NCI-H510A (cell line): ENCODE data around the gene ZNF79.

Experiments
- DNase-seq: peaks from one replicate; lab custom pipeline; 2025; lab: John Stamatoyannopoulos, UW

ZNF79 gene

GRCh38 chr9:127426756-127427155 lies 2.6 kb downstream of the ZNF79 start:
- DNase-seq, result no peak

- no peak for DNase-seq
These were observed 4.2 kb downstream of the ZNF79 start for GRCh38 chr9:127428348-127428747.

- DNase-seq, result no peak
These were observed 6.2 kb downstream of the ZNF79 start for GRCh38 chr9:127430415-127430814.

GRCh38 chr9:127437497-127438264 lies 13.5 kb downstream of the ZNF79 start:
- DNase-seq, result no peak

DNA sequence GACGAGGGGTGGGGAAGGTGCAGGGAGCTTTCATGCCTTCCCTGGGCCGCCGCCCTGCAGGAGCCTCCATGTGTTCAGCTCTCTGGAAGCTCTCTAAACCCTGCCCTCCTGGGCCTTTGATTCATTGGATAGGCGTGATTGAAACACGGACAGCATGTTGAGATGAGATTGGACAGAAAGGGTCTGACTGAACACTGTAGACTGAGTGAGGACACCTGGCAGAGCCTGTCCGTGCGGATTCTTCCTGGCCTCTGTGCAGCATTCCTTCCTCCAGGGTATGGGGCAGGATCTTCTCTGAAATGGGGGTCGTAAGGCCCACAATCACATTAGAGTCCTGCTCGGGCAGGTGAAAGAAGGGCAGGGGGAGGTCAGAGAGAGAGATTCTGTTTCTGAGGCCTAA lies 14.2 kb downstream of the ZNF79 start:
- no peak for DNase-seq

DNA sequence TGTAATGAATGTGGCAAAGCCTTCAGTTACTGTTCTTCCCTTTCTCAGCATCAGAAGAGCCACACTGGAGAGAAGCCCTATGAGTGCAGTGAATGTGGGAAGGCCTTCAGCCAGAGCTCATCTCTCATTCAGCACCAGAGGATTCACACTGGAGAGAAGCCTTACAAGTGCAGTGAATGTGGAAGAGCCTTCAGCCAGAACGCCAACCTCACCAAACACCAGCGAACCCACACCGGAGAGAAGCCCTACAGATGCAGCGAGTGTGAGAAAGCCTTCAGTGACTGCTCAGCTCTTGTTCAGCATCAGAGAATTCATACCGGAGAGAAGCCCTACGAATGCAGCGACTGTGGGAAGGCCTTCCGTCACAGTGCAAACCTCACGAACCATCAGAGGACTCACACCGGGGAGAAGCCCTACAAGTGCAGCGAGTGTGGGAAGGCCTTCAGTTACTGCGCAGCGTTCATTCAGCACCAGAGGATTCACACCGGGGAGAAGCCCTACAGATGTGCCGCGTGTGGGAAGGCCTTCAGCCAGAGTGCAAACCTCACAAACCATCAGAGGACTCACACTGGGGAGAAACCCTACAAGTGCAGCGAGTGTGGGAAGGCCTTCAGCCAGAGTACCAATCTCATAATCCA lies 20.2 kb downstream of the ZNF79 start:
- DNase-seq, result no peak

DNA sequence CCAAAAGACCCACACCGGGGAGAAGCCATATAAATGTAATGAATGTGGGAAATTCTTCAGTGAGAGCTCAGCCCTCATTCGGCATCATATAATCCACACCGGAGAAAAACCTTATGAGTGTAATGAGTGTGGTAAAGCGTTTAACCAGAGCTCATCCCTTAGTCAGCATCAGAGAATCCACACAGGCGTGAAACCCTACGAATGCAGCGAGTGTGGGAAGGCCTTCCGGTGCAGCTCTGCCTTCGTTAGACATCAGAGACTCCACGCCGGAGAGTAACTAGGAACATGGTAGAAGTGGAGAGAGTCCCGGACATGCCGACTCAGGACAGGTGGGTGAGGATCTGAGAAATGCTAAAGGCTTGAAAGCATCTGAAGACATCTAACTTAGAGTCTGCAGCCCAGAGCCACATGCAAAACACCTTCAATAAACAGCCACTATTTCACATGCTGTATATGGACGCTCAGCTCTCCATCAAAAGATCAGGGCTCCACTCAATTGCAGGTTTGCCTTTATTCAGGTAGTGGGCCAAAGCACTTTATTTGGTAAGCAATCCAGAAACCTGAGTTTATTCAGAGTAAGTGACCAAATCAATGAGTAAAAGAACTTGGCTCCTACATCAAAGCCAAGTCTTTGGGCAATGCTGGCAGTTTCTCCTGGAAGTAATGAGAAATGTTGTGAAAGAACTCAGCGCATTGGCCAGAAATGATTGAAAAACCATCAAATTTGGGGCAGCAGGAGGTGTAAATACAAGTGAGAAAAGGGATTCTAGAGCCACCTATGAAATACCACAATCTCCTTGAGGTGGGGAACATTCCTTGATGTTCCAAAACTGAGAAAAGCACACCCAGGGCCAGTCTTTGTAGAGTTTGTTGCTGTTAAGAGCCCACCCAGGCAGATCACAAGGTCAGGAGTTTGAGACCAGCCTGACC lies 21.0 kb downstream of the ZNF79 start:
- no peak for DNase-seq

DNA sequence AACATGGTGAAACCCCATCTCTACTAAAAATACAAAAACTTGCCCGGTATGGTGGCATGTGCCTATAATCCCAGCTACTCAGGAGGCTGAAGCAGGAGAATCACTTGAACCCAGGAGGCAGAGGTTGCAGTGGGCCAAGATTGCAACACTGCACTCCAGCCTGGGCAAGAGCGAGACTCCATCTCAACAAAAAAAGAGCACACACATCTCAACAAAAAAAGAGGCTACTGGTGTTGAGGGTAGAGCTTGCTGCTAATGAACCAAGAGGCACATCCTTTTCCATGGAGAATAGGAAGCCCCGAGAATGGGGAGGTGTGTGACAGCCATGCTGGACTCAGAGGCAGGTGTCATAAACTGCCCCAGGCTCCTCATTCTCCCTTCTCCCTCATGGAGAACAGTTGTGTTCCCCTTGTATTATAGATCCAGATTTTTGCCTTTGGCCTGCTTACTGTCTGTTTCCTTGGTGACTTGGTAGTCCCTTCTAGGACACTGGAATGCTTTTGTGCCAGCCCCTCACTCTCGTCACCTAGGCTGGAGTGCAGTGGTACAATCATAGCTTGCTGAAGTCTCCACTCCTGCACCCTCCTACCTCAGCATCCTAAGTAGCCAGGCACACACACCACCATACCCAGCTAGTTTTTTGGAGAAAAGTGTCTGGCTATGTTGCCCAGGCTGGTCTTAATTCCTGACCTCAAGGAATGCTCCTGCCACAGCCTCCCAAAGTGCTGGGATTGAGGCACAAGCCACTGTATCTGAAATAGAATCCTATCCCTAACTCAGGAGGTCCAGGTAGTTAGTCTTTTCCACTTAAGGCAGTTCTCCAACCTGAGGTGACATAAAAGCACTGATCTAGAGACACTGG lies 21.9 kb downstream of the ZNF79 start:
- no peak for DNase-seq

DNA sequence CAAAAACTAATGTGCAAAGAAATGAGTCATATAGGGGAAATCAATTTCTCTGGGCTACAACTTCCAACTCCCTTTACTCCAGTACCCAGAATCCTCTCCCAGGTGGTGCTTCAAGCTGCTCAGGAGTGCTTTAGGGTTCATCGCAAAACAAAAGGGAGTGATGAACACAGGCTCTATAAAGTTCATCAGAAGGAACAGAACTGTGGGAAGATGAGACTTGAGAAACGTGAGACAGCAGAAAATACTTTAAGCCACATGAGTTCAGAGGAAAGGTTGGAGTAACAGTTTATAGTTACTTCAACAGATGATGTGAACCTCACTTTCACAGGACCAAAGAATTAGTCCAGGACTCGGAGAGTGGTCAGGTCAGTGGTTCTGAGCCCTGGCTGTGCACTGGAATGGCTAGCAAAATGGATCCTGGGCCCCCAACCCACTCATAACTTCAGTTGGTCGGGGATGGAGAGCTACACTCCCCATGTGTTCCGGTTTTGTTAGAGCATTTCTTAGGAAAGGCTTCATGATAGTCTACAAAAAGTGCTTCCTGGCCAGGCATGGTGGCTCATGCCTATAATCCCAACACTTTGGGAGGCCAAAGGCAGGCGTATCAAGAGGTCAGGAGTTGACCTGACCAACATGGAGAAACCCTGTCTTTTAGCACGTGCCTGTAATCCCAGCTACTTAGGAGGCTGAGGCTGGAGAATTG lies 22.7 kb downstream of the ZNF79 start:
- DNase-seq, result no peak

DNA sequence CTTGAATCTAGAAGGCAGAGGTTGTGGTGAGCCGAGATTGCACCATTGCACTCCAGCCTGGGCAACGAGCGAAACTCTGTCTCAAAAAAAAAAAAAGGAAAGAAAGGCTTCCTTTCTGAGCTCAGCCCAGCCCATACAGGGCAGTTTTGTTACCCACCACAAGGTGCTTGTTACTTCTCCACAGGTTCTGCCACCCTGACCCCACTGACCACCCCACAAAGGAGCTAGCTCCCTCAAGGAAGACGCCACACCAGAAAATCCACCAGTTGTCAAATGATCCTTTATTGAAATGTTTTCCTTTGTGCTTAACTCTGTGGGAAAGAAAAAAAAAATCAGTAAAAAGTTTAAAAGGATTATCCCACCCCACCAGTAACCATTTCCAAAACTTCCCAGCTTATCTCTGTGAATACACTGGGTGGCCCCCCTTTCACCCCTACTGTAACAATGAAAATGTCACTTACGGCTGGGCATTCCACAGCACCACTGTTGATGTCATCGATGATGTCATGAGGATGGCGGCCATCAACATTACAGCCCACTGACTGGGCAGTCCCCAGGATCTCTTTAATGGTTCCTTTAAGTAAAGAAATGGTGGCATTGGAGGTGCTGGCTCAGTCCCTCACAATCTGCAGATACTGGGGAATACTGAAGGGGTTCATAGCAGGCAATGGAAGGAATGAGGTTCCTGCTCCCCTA lies 23.4 kb downstream of the ZNF79 start:
- no peak for DNase-seq

DNA sequence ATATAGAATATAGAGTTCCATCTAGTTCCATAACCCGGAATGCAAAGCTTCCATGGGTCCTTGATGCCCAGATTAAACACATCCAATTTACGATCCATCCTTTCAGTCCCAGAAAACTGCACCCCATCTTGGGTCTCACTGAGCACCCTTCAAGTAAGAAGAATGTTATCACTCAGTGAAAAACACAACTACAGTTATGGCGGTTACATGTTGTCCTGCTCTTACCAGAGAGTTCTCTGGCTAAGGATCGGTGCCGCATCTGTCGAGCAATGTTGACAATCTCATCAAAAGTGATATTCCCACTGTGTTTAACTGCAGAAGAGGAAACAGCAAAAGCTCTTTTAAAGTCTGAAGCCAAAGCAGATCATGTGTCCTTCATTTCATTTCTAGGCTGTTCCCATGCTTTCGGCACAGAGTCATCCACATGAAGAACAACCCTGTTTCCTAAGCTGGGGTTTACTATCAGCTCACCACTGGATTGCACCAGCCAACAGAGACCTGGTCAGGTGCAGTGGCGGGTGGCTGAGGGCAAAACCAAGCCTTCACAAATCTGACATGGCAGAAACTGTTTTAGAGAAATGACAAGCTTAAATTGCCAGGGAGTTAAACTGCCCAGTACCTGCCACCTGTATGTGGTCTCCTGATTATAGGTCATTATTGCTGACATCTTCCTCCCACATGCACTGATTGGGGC lies 24.1 kb downstream of the ZNF79 start:
- no peak for DNase-seq

DNA sequence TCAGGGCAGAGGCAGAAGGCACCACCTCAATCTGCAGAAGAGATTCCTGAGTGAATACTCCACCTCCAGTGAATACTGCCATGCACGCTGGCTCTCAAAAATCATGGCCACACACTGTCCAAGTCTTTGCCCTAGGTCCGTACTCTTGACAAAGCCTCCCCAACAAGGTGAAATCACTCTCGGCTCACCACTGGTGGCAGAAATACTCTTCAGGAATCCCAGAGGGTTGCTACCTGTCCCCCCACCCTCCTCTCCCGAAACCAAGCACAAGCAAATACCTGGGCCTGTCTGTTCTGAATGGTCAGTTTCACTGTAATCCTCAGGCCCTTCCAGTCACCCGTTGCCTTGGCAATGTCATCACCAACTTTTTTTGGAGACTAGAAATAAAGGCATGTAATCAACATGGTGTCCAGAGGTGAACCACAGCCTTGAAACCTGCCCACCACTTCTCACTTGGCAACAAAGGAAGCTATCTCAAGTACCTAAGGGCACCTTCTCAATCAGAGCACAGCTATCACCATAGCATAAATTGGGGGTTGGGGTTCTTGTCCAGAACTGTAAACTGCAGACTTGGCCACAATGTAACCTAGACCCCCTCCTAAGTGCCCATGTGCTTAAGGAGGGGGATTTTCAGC lies 25.3 kb downstream of the ZNF79 start:
- DNase-seq, result no peak

GRCh38 chr9:127450243-127450760 lies 26.1 kb downstream of the ZNF79 start:
- DNase-seq, result no peak

DNA sequence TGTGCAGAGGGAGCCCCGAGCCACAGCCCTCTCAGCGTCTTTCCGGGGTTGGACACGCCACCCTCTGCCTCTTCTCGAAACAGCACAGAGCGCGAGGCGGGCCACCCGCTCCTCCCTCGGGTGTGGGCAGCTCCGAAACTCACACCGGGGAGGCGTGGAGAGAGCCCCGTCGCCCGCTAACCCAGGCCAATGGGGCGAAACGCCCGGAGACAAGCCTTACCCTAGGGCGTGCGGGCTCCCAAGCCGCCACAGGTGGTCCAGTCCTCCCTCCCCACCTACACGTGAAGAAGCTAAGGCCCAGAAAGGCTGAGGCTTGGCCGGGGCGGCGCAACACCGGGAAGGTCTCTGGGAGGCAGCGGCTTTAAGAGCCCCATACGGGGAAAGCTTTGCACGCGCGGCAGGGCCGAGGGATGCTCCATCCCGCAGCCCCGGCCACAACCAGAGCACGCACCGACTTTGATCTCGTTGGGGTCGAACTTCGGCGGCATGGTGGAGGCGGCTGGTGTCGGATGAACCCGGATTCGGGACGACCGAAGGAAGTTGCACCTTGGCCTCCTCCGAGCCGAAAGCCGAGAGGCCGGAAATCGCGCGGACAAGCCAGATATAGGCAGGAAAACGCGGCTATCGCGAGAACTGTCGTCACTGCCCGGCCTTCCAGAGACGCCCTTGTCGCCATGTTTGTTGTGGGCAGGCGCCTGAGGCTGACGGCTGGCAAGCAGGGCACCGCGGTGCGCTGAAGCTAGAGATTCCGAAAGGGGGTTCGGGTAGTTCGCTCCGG lies 26.8 kb downstream of the ZNF79 start, which contains the start of the genes LRSAM1 and RPL12:
TSS of gene LRSAM1 (plus strand) at position 681 of the 778 bp plus-strand sequence. CDS start 3,018 bp downstream, outside the sequence.
TSS of gene RPL12 (minus strand) at position 577 of the 778 bp plus-strand sequence. CDS start at position 488, 89 bp downstream.
- peak; percentile 82 for DNase-seq

GRCh38 chr9:127451608-127451857 lies 27.4 kb downstream of the ZNF79 start:
- no peak for DNase-seq

- peak; percentile 73 for DNase-seq
These were observed 27.9 kb downstream of the ZNF79 start for GRCh38 chr9:127451858-127452656.

DNA sequence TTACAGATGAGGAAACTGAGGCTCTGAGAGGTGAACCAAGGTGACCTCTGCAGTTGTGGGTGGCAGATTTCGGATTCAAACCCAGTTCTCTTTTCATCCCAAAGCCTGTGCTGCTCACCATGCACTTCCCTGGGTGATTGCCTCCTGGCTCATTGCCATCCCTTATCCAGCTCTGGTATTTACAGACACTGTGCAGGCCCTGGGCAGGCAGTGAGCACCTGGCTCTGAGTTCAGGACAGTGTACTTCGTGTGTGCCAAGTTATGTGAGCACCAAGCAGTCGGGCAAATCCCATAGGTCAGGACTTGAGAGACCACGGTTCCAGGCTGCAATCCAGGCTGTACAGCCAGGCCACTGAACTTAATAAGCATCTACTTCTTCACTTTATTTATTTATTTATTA lies 28.5 kb downstream of the ZNF79 start:
- DNase-seq, result no peak
